Parathyroid adenoma (tissue), 2 donors: ENCODE measurements around the gene RAD50.
A peak's percentile ranks its signal among the peaks of the same experiment; 100 is the strongest.

Experiments
- H2AFZ ChIP-seq: fragments of 300-600 bp; sonication (generic); one replicate; pipeline ENCODE4 v1.7.0; 2017; ENCODE audit warnings: antibody characterized with exemption, mild to moderate bottlenecking
- H3K27ac ChIP-seq: fragments of 300-600 bp; sonication (generic); one replicate; pipeline ENCODE4 v1.7.0; 2017
- H3K27me3 ChIP-seq: fragments of 300-600 bp; sonication (generic); one replicate; pipeline ENCODE4 v1.7.0; 2017; ENCODE audit warnings: low read length; ENCODE audit not compliant: control insufficient read depth, insufficient read depth
- H3K36me3 ChIP-seq: fragments of 300-600 bp; sonication (generic); one replicate; pipeline ENCODE4 v1.7.0; 2017; ENCODE audit warnings: low read length; ENCODE audit not compliant: control insufficient read depth, insufficient read depth
- H3K4me1 ChIP-seq: fragments of 300-600 bp; sonication (generic); one replicate; pipeline ENCODE4 v1.7.0; 2017; ENCODE audit warnings: control low read depth
- H3K4me2 ChIP-seq: fragments of 300-600 bp; sonication (generic); one replicate; pipeline ENCODE4 v1.7.0; 2017; ENCODE audit warnings: low read length
- H3K4me3 ChIP-seq: fragments of 300-600 bp; sonication (generic); one replicate; pipeline ENCODE4 v1.7.0; 2017; ENCODE audit warnings: low read depth, low read length
- H3K79me2 ChIP-seq: fragments of 300-600 bp; sonication (generic); one replicate; pipeline ENCODE4 v1.7.0; 2017; ENCODE audit warnings: control low read depth
- H3K9ac ChIP-seq: fragments of 300-600 bp; sonication (generic); one replicate; pipeline ENCODE4 v1.7.0; 2017; ENCODE audit warnings: mild to moderate bottlenecking
- H3K9me3 ChIP-seq: fragments of 300-600 bp; sonication (generic); one replicate; pipeline ENCODE4 v1.7.0; 2017; ENCODE audit warnings: low read length; ENCODE audit not compliant: control insufficient read depth
- CTCF ChIP-seq: fragments of 300-600 bp; sonication (generic); IDR thresholded peaks from one replicate; pipeline ENCODE4 v1.7.0; 2017; ENCODE audit warnings: antibody characterized with exemption, mild to moderate bottlenecking
- donor health status: primary hyperparathyroidism.

Gene RAD50

GRCh38 chr5:132653716-132654115 lies 96.9 kb downstream of the RAD50 start:
- no peak overlapping the region for H2AFZ ChIP-seq
- no peak overlapping the region for H3K27ac ChIP-seq
- H3K36me3 ChIP-seq, result no peaks in the 10 kb centered on the region
- H3K4me2 ChIP-seq, result no peak overlapping the region
- no peaks in the 10 kb centered on the region for H3K4me1 ChIP-seq
- no peaks in the 10 kb centered on the region for H3K79me2 ChIP-seq
- no peak overlapping the region for H3K4me3 ChIP-seq
- no peaks in the 10 kb centered on the region for H3K27me3 ChIP-seq
- no peak overlapping the region for H3K9ac ChIP-seq
- TF ChIP-seq CTCF, result no peak
- no peaks in the 10 kb centered on the region for H3K9me3 ChIP-seq

DNA sequence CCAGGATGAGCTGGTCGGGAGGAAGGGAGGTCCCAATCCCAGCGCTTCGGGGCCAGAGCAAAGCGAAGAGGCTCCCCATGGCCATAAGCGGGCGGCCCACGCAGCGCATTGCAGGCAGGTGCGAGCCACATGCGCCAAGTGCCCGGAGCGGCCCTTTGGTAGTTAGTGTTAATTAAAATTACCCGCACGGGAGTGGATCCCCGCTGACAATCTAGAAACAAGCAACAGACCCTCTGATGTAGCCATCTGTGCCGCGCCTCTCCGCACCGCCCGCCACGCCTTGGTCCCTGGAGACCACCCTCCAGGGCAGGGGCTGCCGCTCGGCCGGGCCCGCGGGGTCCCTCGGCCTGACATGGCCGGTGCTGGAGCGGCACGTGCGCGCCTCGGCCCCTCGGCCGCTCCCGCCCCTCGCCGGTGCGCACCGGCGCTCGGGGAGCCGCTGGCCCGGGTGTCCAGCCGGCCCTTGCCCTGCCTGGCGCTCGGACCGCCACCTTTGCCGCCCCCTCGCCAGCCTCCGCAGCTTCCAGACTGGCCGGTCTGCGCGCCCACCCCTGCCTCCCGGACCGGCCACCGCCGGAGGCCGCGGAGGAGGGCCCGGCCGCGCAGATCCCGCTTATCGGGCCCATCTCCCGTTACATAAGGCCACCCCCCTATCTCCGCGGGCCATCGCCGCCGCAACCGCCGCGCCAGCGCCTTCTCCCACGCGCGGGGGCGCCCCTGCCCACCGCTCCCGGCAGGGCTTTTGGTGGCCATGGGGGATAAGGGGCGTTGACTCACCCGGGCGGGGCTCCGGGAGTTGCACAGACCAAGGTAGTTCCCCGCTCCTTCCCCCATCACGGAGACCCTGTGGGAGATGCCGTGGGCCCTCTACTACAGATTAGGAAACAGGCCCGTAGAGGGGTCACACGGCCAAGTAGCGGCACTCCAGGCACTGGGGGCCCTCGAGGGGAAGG lies 99.3 kb downstream of the RAD50 start:
- H3K4me1 ChIP-seq, result no peaks in the 10 kb centered on the region
- no peak overlapping the region for H3K27ac ChIP-seq
- H3K9me3 ChIP-seq, result no peaks in the 10 kb centered on the region
- no peaks in the 10 kb centered on the region for H3K27me3 ChIP-seq
- H3K79me2 ChIP-seq, result no peaks in the 10 kb centered on the region
- H3K4me3 ChIP-seq, result peak overlapping the region; percentile 33
- H3K36me3 ChIP-seq, result no peaks in the 10 kb centered on the region
- peak overlapping the region; percentile 65 for H3K4me2 ChIP-seq
- peak overlapping the region; percentile 65 for H2AFZ ChIP-seq
- TF ChIP-seq CTCF, result peak; percentile 14
- no peak overlapping the region for H3K9ac ChIP-seq

- H2AFZ ChIP-seq, result peak overlapping the region; percentile 51
- no peaks in the 10 kb centered on the region for H3K79me2 ChIP-seq
- H3K4me1 ChIP-seq, result no peaks in the 10 kb centered on the region
- no peak overlapping the region for H3K9ac ChIP-seq
- no peak overlapping the region for H3K4me3 ChIP-seq
- no peaks in the 10 kb centered on the region for H3K36me3 ChIP-seq
- no peak for TF ChIP-seq CTCF
- H3K9me3 ChIP-seq, result no peaks in the 10 kb centered on the region
- H3K27me3 ChIP-seq, result no peaks in the 10 kb centered on the region
- H3K4me2 ChIP-seq, result no peak overlapping the region
- H3K27ac ChIP-seq, result no peak overlapping the region
These were observed 100.1 kb downstream of the RAD50 start for GRCh38 chr5:132656774-132657355.

- no peak within 1 kb of the TSS for H3K9ac ChIP-seq
- H3K4me3 ChIP-seq, result no peak within 1 kb of the TSS
- no peak for TF ChIP-seq CTCF
- no peak within 1 kb of the TSS for H3K27ac ChIP-seq
- H3K36me3 ChIP-seq, result no peaks in the 10 kb centered on the region
- no peak within 1 kb of the TSS for H2AFZ ChIP-seq
- no peaks in the 10 kb centered on the region for H3K79me2 ChIP-seq
- no peaks in the 10 kb centered on the region for H3K4me1 ChIP-seq
- H3K27me3 ChIP-seq, result no peaks in the 10 kb centered on the region
- no peak within 1 kb of the TSS for H3K4me2 ChIP-seq
- no peaks in the 10 kb centered on the region for H3K9me3 ChIP-seq
These were observed 101.1 kb downstream of the RAD50 start, which contains the start of gene IL13 for GRCh38 chr5:132657676-132658380. Gene IL13, plus strand, starts transcription at chr5:132658173. Its CDS starts 14 bp downstream, at chr5:132658187.
